Pulmonary artery endothelial cell (primary cell): ENCODE results near the gene CNTNAP3B. TPM values are rescaled to one million over a fixed set of nuclear protein-coding genes. Genes with fewer than 3 reads are reported as not detected.
"Not testable (repeated sequence)": the region's sequence is repeated elsewhere in the genome, so short reads cannot be mapped to it uniquely, and the experiment has no call there.

Experiments used
- DNase-seq: peaks from one replicate; pipeline ENCODE4 v3.0.0-alpha.2; 2011; ENCODE audit warnings: low read depth, low spot score
- total RNA-seq: library from RNA; depleted of rRNA; stranded (reverse); fragments of >200 nt; gene quantifications from 2 replicates; pipeline ENCODE4 v1.2.3, GENCODE V29; 2014

CNTNAP3B gene
- total RNA-seq, 1 donor from 2014 or later: 202 TPM

DNA sequence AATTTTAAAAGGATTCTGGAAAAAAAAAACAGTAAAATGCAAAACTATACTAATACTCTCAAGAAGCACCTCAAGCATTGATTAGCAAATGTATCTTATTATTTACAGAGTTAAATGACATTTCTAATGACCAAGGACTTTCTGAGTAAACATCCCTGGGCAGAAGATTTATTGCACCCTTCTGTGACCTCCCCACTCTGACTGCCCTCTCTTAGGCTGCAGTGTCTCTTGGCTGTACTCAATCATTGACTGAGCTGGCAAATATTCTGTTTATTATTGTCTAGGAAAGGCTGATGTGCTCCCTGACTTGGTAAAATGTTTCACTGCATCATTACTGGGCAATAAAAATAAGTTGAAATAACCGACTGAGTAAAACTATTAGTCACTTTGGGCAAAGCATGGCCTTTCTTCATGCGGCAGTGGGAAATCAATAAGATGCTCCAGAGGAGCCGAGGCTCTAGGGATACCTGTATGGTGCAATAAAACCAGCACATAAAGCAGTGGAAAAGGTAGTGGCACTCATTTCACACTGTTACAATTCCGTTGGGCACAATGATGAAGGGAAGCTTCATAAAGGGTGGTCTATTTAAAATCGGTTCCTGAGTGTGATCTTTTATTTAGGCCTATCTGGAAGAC is 151.1 kb downstream of the CNTNAP3B start:
- not testable (repeated sequence) for DNase-seq

DNA sequence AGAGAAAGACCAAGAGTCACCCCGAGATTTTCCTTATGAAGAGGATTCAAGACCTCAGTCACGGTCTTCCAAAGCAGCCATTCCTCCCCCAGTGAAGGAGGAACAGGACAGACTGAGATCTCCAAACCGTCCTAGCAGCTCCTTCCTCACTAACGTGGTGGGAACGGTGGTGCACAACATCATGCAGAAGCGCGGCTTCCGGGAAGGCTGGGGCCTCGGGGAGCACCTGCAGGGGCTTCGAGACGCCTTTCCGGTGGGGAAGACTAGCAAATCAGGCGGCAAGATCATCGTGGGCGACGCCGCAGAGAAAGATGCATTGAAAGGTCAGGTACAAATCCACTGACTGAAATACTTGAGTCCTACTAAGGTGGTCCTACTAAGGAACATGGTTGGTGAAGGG is 154.3 kb downstream of the CNTNAP3B start:
- not testable (repeated sequence) for DNase-seq

DNA sequence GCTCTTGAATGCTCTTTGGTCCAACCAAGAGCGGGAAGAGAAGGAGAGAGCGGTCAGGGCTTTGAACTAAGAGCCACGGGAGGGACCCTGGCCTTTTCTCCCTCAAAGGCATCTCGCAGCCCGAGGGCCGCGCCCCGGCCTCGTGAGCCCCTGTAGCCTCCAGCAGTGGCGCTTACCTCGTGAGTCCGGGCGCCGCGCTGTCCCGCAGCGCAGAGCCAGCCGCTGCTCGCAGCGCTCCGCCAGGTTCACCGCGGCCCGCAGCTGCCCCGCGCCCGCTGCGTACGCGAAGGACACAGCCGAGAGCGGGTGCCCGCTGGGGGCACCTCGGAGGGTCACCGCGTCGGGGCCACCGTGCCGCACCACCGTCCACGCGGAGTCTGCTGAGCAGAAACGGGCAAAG is 176.2 kb downstream of the CNTNAP3B start:
- not testable (repeated sequence) for DNase-seq

DNA sequence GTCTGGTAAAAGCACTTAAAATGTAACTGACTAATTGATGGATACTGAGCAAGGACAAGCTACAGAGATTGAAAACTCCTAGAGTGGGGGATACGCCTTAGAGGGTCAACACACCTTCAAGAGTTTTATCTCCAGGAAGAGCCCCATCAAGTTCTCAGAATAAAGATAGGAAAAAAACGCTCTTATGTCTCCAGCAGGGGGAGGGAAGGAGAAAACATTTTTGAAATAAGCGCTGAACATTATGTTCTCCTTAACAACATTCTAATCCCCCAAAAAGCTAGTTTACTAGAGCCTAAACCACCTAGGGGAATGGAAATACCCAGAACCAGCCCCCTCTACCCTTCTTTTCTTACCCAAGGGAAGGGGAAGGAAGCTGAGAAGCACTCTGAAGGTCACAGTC is 187.5 kb downstream of the CNTNAP3B start:
- not testable (repeated sequence) for DNase-seq

DNA sequence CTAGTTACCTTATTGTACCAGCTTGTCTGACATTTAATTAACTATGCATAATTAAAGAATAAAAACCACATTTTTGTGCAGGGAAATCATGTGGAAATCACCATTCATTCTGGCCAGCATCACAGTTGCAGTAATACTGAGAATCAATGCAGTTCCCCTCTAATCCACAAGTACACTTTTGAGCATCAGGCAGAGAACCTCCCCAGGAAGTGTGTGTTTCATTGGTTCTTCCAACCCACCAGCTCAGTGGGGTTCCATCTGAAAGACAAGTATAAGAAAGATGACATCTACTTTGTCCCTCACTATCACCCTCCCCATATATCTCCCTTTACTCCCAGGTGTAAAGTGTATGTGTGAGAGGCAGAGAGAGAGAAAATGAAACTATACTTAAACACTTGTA is 191.1 kb downstream of the CNTNAP3B start:
- DNase-seq: not testable (repeated sequence)

- not testable (repeated sequence) for DNase-seq
These were observed 193.5 kb downstream of the CNTNAP3B start for GRCh38 chr9:41935727-41936126.

DNA sequence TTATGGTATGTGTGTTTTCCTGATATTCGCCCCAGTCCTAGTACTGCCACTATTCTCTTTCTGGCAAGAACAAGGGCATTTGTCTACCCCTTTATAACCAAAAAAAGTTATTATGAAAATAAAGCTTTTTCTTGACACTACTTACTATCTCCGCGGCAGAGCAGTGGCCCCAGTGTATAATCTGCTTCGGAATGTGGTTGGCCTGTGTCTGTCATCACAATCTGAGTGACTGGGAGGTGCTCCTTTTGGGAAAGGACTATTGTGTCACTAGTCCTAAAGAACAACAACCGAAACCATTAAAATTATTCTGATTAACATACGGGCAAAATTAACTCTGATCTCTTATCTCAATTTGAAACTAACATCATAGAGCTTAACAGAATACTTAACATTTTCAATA is 200.1 kb downstream of the CNTNAP3B start:
- DNase-seq: not testable (repeated sequence)

DNA sequence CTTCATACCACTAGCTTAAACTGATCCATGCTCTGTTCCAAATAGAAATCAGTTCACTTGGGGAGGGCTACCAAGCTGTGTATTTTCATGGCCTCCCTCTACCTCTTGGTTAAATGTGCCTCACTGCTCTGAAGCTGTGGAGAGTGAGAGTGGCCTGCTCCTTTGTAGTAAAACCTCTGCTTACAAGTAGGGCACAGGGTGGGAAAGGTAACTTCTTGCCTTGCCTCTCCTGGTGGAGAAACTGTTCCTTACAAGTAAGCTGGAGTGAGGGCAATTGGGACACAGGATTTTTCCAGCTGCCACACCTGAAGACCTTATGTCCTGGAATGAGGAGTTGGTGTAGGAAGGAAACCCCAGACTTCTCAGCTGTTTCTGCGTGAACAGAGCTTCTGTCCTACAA is 211.9 kb downstream of the CNTNAP3B start:
- not testable (repeated sequence) for DNase-seq

DNA sequence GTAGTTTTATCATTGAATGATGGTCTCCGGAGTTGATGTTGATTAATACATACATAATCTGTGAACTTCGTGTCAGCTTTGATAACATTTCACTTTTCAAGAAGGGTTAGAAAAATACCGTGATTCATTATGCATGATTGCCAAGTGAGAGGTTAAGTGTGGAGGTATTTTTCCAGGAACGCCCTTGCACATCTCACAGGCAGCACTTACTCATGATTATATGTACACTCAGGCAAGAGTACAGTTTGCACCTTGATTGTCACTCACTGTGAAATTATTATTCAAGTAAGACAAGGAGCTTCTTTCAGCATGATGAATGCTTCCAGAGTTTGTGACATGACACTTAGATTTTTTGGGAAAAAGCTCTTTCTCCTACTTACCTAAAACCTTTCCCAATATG is 223.7 kb downstream of the CNTNAP3B start:
- DNase-seq: not testable (repeated sequence)

GRCh38 chr9:41902762-41903161 is 226.5 kb downstream of the CNTNAP3B start:
- DNase-seq: not testable (repeated sequence)

- DNase-seq: not testable (repeated sequence)
These were observed 230.4 kb downstream of the CNTNAP3B start for GRCh38 chr9:41898720-41899343.

DNA sequence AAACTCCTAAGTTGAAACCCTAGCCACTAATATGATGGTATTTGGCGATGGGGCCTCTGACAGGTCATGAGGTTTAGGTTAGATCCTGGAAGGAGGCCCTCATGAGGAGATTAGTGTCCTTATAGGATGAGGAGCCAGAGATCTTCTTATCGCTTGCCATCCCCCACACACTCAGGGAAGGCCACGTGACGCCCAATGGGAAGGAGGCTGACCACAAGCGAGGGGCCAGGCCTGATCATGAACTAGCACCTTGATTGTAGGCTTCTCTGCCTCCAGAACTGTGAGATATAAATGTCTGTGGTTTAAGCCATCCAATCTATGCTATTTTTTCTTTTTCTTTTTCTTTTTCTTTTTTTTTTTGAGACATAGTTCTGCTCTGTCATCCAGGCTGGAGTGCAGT is 254.7 kb downstream of the CNTNAP3B start:
- DNase-seq: not testable (repeated sequence)

- not testable (repeated sequence) for DNase-seq
These were observed 273.8 kb downstream of the CNTNAP3B start for GRCh38 chr9:41855422-41855821.

DNA sequence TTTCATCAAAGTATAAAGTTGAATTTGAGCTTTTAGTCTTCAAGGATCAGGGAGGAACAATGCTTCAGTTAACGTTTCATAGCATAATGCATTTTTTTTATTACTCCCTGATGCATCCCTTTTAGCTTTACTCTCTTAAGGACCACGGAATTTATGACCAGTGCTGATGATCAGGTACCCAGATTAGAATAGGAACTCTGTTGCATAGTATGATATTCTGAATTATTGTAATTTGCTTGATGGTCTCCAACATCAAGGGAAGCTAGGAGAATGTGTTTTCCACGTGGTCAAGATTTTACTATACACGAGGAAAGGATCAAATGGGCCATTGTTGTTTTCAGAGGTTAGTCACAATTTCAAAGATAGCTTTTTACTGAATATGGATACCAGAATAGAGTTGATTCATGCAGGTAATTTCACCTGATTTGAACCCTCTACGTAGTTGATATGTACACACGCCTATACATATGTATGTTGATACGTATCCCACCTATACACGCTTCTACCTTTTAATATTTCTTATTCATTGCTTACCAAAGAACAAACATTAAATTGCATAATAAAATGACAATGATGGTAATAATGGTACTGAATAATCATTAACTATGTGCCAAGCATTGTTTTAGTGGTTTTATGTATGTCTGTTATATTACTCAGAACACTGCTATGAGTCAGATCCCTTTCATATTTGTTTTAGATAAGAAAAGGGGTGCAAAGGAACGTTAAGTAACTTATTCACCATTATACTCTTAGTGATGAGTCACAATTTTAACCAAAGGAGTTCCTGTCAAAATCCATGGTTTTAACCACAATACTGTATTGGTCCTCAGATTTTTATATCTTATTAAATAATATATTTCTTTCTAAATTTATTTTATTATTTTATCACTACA is 277.1 kb downstream of the CNTNAP3B start:
- not testable (repeated sequence) for DNase-seq

DNA sequence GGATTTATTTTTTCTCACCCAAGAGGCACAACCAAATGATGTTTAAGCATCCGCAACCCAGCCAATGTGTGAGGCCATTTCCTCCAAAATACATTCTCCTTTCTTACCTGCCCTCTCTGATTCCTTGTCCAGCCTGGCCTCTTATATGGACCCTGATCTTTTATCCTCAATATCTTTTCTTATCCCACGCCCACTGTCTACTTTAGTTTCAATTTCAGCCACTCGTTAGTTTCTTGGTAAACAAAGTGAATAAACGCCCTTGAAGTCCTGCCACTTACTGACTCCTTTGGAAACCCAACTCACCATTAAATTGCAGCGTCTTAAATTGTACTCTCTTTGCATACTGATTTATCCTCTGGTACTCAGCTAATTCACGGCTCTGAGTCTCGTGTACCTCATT is 281.4 kb downstream of the CNTNAP3B start:
- not testable (repeated sequence) for DNase-seq

Other genes starting within 250 kb of the CNTNAP3B start
- not detected in 2 replicates for gene SPATA31A6, start 54.2 kb upstream of the CNTNAP3B start, total RNA-seq